Islet of Langerhans (tissue), 1 donor: ENCODE results near the gene PIPOX.
A peak's percentile ranks its signal among the peaks of the same experiment; 100 is the strongest.
"Not testable (repeated sequence)": the region's sequence is repeated elsewhere in the genome, so short reads cannot be mapped to it uniquely, and the experiment has no call there.

Source experiments
- FAIRE-seq: peaks from one replicate; lab custom pipeline; 2011; peaks lifted over from hg19 to GRCh38; lab: Jason Lieb, UNC

PIPOX gene

GRCh38 chr17:29078183-29079045, 35.5 kb downstream of the PIPOX start:
- FAIRE-seq, result no peak

- no peak for FAIRE-seq
These were observed 36.5 kb downstream of the PIPOX start for GRCh38 chr17:29079433-29079832.

GRCh38 chr17:29079887-29080286, 36.9 kb downstream of the PIPOX start:
- no peak for FAIRE-seq

- FAIRE-seq, result no peak
These were observed 37.4 kb downstream of the PIPOX start for GRCh38 chr17:29080323-29080722.

GRCh38 chr17:29080965-29081364, 38.0 kb downstream of the PIPOX start:
- FAIRE-seq, result no peak

GRCh38 chr17:29084541-29085146, 41.7 kb downstream of the PIPOX start:
- FAIRE-seq, result peak; percentile 56

GRCh38 chr17:29085223-29085622, 42.3 kb downstream of the PIPOX start:
- FAIRE-seq, result no peak

GRCh38 chr17:29086628-29087332, 43.8 kb downstream of the PIPOX start:
- FAIRE-seq, result no peak

- not testable (repeated sequence) for FAIRE-seq
These were observed 45.8 kb downstream of the PIPOX start for GRCh38 chr17:29088782-29089181.

GRCh38 chr17:29089601-29090044, 46.7 kb downstream of the PIPOX start:
- no peak for FAIRE-seq

- FAIRE-seq, result no peak
These were observed 47.2 kb downstream of the PIPOX start for GRCh38 chr17:29090108-29090507.

- FAIRE-seq, result no peak
These were observed 48.0 kb downstream of the PIPOX start for GRCh38 chr17:29090750-29091605.

GRCh38 chr17:29091606-29092289, 48.8 kb downstream of the PIPOX start:
- FAIRE-seq, result no peak

GRCh38 chr17:29093090-29093871, 50.3 kb downstream of the PIPOX start:
- no peak for FAIRE-seq

- no peak for FAIRE-seq
These were observed 51.3 kb downstream of the PIPOX start for GRCh38 chr17:29094101-29094708.

GRCh38 chr17:29095439-29095838, 52.5 kb downstream of the PIPOX start:
- FAIRE-seq, result no peak

- no peak for FAIRE-seq
These were observed 53.2 kb downstream of the PIPOX start for GRCh38 chr17:29096094-29096493.

- no peak for FAIRE-seq
These were observed 56.6 kb downstream of the PIPOX start for GRCh38 chr17:29099527-29099926.

- FAIRE-seq, result no peak
These were observed 57.4 kb downstream of the PIPOX start for GRCh38 chr17:29100296-29100695.

- FAIRE-seq, result no peak
These were observed 59.1 kb downstream of the PIPOX start for GRCh38 chr17:29102046-29102445.
